HG02884 (cell line): ENCODE results near the gene ABCC11.
"Not testable (repeated sequence)": the region's sequence is repeated elsewhere in the genome, so short reads cannot be mapped to it uniquely, and the experiment has no call there.

Experiments used
- ATAC-seq: cut with Tn5 transposase; IDR thresholded peaks from one replicate; pipeline ENCODE4 v1.9.1; 2021; ENCODE audit warnings: mild to moderate bottlenecking, moderate library complexity; ENCODE audit not compliant: unreplicated experiment

The ABCC11 gene

GRCh38 chr16:48204825-48205151, 42.6 kb downstream of the ABCC11 start:
- ATAC-seq = no peak

GRCh38 chr16:48203974-48204824, 43.1 kb downstream of the ABCC11 start:
- no peak for ATAC-seq

GRCh38 chr16:48201515-48202201, 45.7 kb downstream of the ABCC11 start:
- ATAC-seq = no peak

GRCh38 chr16:48197294-48197693, 50.0 kb downstream of the ABCC11 start:
- ATAC-seq = no peak

GRCh38 chr16:48194828-48195556, 52.3 kb downstream of the ABCC11 start:
- ATAC-seq = no peak

GRCh38 chr16:48193846-48194245, 53.5 kb downstream of the ABCC11 start:
- ATAC-seq = no peak

- ATAC-seq = peak; percentile 87
These were observed 58.8 kb downstream of the ABCC11 start for GRCh38 chr16:48188449-48189102.

GRCh38 chr16:48187779-48188178, 59.6 kb downstream of the ABCC11 start:
- no peak for ATAC-seq

GRCh38 chr16:48184681-48185080, 62.7 kb downstream of the ABCC11 start:
- no peak for ATAC-seq

GRCh38 chr16:48182979-48183537, 64.3 kb downstream of the ABCC11 start:
- no peak for ATAC-seq

GRCh38 chr16:48181746-48182520, 65.4 kb downstream of the ABCC11 start:
- ATAC-seq = not testable (repeated sequence)

GRCh38 chr16:48180868-48181480, 66.4 kb downstream of the ABCC11 start:
- no peak for ATAC-seq

GRCh38 chr16:48176635-48177408, 70.5 kb downstream of the ABCC11 start:
- no peak for ATAC-seq

- ATAC-seq = no peak
These were observed 73.5 kb downstream of the ABCC11 start for GRCh38 chr16:48173889-48174288.

GRCh38 chr16:48172682-48173081, 74.7 kb downstream of the ABCC11 start:
- no peak for ATAC-seq

GRCh38 chr16:48169896-48170295, 77.4 kb downstream of the ABCC11 start:
- ATAC-seq = no peak

GRCh38 chr16:48168075-48168474, 79.3 kb downstream of the ABCC11 start:
- no peak for ATAC-seq

- ATAC-seq = not testable (repeated sequence)
These were observed 80.7 kb downstream of the ABCC11 start for GRCh38 chr16:48166617-48167016.
